Stimulated activated CD8-positive, alpha-beta memory T cell treated with anti-CD3 and anti-CD28 coated beads, Interleukin-12 subunit alpha, Interleukin-12 subunit beta, amount 100 ng/mL, for 4 hours (primary cell): ENCODE measurements around the gene NEURL3.
"Not testable (repeated sequence)": the region's sequence is repeated elsewhere in the genome, so short reads cannot be mapped to it uniquely, and the experiment has no call there.

Experiments
- DNase-seq: peaks from one replicate; pipeline ENCODE4 v3.0.0-alpha.2; 2020; ENCODE audit warnings: low read depth

Gene NEURL3

DNA sequence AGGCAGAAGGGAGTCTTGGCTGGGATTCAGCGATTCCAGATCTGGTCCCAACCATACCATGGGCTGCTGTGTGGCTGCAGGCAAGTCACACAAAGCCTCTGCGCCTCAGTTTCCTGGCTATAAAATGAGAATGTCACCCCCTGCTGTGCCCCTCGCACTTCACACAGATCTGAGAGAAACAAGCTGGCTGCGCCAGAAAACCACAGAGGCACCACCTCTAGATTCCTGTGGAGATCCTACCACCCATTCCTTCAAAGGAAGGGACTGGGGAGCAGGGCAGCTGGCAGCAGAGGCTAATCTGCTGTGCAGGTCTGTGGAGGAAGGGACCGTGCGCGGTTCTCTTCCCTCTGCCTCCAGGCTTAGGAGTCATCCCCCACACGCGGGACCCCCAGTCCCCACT lies 19.8 kb downstream of the NEURL3 start:
- no peak for DNase-seq

GRCh38 chr2:96484091-96484490 lies 21.1 kb downstream of the NEURL3 start:
- DNase-seq, result no peak

DNA sequence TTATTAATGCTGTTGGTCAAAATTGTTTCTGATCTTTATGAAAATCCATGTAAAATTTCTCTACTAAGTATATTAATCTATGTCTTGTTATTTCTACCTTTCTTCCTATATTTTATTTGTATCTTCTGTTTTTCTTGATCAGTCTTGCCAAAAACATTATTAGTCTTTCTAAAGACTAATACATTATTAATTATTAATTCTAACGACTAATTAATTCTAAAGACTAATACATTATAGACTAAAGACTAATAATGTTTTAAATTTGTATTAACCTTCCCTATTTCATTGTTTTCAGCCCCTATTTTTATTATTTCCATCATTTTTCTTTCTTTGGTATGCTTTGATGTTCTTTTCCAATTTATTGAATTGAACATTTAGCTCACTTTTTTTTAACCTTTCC lies 27.7 kb downstream of the NEURL3 start:
- DNase-seq, result no peak

GRCh38 chr2:96471772-96472171 lies 33.4 kb downstream of the NEURL3 start:
- DNase-seq, result no peak

DNA sequence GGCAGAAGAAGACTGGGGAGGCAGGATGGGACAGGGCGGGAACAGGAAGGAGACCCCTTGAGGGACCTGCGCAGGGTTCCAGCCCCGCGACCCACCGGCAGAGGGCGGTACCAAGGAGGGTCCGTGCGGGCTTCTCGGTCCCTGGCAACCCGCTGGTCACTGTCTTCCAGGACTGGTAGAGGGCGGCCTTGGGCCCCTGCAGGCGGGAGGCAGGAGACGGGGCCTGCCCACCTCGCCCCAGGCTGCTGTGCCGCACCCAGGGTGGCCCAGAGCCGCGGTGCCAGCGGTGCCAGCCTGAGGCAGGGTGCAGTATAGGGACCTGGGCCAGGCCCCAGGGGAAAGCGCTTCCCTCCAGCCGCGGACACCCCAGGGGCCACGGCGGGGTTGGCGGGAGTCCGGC lies 34.5 kb downstream of the NEURL3 start:
- DNase-seq, result peak; percentile 22

- DNase-seq, result no peak
These were observed 35.0 kb downstream of the NEURL3 start for GRCh38 chr2:96470109-96470508.

DNA sequence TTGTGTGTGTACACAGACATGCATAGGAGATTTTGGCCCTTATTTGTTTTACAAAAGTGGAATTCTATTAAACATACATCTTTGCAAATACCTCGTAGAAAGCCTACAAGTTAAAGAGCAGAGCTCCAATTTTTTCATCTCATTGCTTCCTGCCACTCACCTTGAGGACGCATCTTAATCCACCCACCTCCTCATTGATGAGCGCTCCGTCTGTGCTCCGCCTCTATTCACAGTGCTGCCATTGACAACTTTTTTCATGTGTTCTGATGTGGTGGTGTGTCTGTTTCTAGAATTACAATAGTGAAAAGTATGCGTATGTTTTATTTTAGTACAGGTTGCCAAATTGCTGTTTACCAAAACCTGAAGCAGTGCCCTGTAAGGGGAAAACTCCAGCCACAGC lies 36.3 kb downstream of the NEURL3 start:
- no peak for DNase-seq

DNA sequence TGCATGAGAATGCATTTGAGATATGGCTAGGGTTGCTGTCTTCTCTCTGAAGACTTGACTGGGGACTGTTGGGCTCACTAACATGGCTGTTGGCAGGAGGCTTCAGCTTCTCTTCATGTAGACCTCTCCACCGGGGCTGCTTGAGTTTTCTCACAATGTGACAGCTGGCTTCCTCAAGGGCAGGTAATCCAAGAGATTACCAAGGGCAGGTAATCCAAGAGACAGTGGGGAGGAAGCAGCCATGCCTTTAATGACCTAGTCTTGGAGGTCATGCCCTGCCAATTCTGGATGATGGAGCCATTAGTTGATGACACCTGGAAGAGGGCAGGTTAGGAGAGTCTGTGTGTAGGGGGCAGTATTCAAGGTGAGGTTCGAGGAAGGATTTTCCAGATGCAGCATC lies 40.5 kb downstream of the NEURL3 start:
- DNase-seq, result no peak

DNA sequence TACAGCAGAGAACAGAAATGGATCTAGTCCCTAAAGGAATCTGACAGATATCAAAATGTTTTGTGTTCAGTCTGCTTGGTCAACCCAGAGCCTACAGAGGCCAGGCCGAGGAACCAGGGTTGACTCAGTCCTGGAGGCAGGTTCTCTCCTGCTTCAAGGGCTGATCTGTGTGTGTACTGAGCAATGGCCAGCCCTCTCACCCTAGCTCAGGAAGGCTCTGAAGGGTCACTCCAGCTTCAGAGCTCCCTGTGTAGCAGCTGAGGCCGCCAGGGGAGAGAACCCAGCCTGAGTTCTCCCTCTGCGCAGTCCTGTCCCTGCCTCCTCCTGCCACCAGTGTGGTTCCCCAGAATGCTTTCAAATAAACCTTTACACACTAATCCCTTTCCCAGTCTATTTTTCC lies 41.1 kb downstream of the NEURL3 start:
- DNase-seq, result no peak

DNA sequence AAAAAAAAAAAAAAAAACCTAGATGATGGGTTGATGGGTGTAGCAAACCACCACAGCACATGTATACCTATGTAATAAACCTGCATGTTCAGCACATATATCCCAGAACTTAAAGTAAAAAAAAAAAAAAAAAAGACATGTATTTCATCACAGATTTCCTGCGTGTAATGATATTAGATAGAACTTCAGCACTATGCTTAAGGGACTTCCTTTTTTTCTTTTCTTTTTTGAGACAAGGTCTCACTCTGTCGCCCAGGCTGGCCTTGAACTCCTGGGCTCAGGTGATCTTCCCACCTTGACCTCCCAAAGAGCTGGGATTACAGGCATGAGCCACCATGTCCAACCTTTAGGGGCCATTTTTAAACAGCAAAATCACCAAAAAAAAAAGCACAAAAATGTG lies 42.0 kb downstream of the NEURL3 start:
- no peak for DNase-seq

GRCh38 chr2:96461616-96462015 lies 43.5 kb downstream of the NEURL3 start:
- not testable (repeated sequence) for DNase-seq

GRCh38 chr2:96452053-96452452 lies 53.1 kb downstream of the NEURL3 start:
- DNase-seq, result no peak

DNA sequence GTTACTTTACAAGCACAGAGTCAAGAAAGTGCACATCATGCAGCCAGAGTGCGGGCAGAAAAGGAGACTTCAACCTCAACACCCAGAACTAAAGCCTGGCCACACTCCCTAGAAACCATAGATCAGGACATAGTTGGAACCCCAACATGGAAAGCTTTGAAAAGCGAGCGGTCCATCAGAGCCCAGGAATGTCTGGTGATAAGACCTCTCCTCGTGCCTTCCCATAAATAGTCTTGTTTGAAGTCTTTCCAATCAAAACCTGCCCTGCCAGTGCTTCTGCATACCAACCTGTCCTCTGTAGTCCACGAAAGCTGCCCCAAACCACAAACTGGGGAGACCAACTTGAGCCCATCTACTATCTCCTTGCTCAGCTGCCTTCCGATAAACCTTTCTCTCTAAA lies 55.5 kb downstream of the NEURL3 start:
- DNase-seq, result no peak

DNA sequence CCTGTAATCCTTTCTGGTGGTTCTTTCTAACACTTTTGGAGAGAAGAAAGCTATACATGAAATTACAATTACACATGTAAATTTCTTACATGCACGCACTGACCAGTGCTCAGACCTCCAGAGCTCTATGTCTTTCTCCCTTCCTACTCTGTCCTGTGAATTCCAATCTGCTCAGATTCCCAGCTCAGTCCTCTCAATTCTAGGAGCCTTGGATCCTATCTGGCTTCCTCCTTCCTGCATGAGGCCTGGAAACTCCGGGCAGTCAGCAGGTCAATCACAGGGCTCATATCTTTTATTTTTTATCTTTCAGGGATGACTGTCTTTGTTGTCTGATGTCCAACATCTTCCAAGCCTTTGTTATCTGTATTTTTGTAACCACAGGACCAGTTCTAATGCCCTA lies 56.0 kb downstream of the NEURL3 start:
- DNase-seq, result no peak

GRCh38 chr2:96447726-96448125 lies 57.4 kb downstream of the NEURL3 start:
- DNase-seq, result no peak
